Measurements from ENCODE around the gene RPL29.

Gene RPL29

GRCh38 chr3:51950899-51951298 lies 44.8 kb downstream of the RPL29 start:
- H3K4me3 ChIP-seq (ENCODE audit: low read depth, low read length) = no peak overlapping the region
- DNase-seq (ENCODE audit: low read depth) = no peak
- no peak for TF ChIP-seq CTCF (conservative IDR thresholded peaks at IDR 0.05; ENCODE audit: low read depth, low read length)

GRCh38 chr3:51949121-51949520 lies 46.6 kb downstream of the RPL29 start:
- no peak for TF ChIP-seq CTCF (conservative IDR thresholded peaks at IDR 0.05; ENCODE audit: low read depth, low read length)
- DNase-seq (ENCODE audit: low read depth) = no peak

GRCh38 chr3:51948016-51948580 lies 47.6 kb downstream of the RPL29 start:
- TF ChIP-seq CTCF (conservative IDR thresholded peaks at IDR 0.05; ENCODE audit: low read depth, low read length) = no peak
- no peak overlapping the region for H3K4me3 ChIP-seq (ENCODE audit: low read depth, low read length)
- DNase-seq (ENCODE audit: low read depth) = no peak

More at GRCh38 chr3:51949121-51949520, 46.6 kb downstream of the RPL29 start:
- H3K4me3 ChIP-seq (ENCODE audit: low read depth, low read length) = no peak overlapping the region

- H3K4me3 ChIP-seq (ENCODE audit: low read depth, low read length) = no peak overlapping the region
- DNase-seq (ENCODE audit: low read depth) = no peak
- no peak for TF ChIP-seq CTCF (conservative IDR thresholded peaks at IDR 0.05; ENCODE audit: low read depth, low read length)
Measured at GRCh38 chr3:51947215-51947900, 48.3 kb downstream of the RPL29 start.

GRCh38 chr3:51946796-51947195 lies 48.9 kb downstream of the RPL29 start:
- H3K4me3 ChIP-seq (ENCODE audit: low read depth, low read length) = no peak overlapping the region
- DNase-seq (ENCODE audit: low read depth) = no peak
- TF ChIP-seq CTCF (conservative IDR thresholded peaks at IDR 0.05; ENCODE audit: low read depth, low read length) = no peak

- no peak for DNase-seq (ENCODE audit: low read depth)
- no peak overlapping the region for H3K4me3 ChIP-seq (ENCODE audit: low read depth, low read length)
- TF ChIP-seq CTCF (conservative IDR thresholded peaks at IDR 0.05; ENCODE audit: low read depth, low read length) = no peak
Measured at GRCh38 chr3:51945926-51946705, 49.6 kb downstream of the RPL29 start.
